Esophagus squamous epithelium (tissue), 5 donors: Measurements from ENCODE around the gene MGST2. TPM values are rescaled to one million over a fixed set of nuclear protein-coding genes. Genes with fewer than 3 reads are reported as not detected.
"Not testable (repeated sequence)": the region's sequence is repeated elsewhere in the genome, so short reads cannot be mapped to it uniquely, and the experiment has no call there.

ENCODE experiments used
- DNase-seq: peaks from one replicate; lab custom pipeline; 2025; lab: John Stamatoyannopoulos, UW
- H3K27ac ChIP-seq, 4 donors: fragments of 200-600 bp; sonication (generic); one replicate each; pipeline ENCODE4 v1.5.1; 2016 to 2019; ENCODE audit warnings: mild to moderate bottlenecking in 1 of 4
- H3K27me3 ChIP-seq, 4 donors: fragments of 200-600 bp; sonication (generic); 1 replicate in 3 of 4; 2 replicates in 1 of 4; pipeline versions ENCODE4 v1.5.1 to v1.6.0; 2017 to 2021; ENCODE audit warnings: antibody characterized with exemption in 1 of 4
- H3K36me3 ChIP-seq, 3 donors: fragments of 200-600 bp; sonication (generic); one replicate each; pipeline ENCODE4 v1.5.1; 2016 to 2019
- H3K4me1 ChIP-seq, 3 donors: fragments of 200-600 bp; sonication (generic); one replicate each; pipeline ENCODE4 v1.5.1; 2017 to 2019
- H3K4me3 ChIP-seq, 4 donors: fragments of 200-600 bp; sonication (generic); 1 replicate in 3 of 4; 2 replicates in 1 of 4; pipeline ENCODE4 v1.5.1; 2016 to 2019; ENCODE audit warnings: mild to moderate bottlenecking in 2 of 4, moderate library complexity in 1 of 4
- H3K9me3 ChIP-seq, 3 donors: fragments of 200-600 bp; sonication (generic); one replicate each; pipeline ENCODE4 v1.5.1; 2016 to 2019
- CTCF ChIP-seq, 6 experiments: fragments of 450-650 bp in 4 of 6; fragments of 200-600 bp in 2 of 6; sonication (generic) in 2 of 6; IDR thresholded peaks; one replicate each; pipeline ENCODE4 v1.5.1; 2016 to 2019; ENCODE audit warnings: antibody characterized with exemption in 6 of 6, mild to moderate bottlenecking in 4 of 6, moderate library complexity in 4 of 6
- POLR2A ChIP-seq, 4 donors: fragments of 450-650 bp; IDR thresholded peaks; one replicate each; pipeline ENCODE4 v1.6.1; 2017; ENCODE audit warnings: antibody characterized with exemption in 4 of 4, mild to moderate bottlenecking in 4 of 4, moderate library complexity in 3 of 4
- WGBS, 2 donors: methylation state at CpG; one replicate each; pipeline ENCODE4 v1.1.5; 2018; 5-methylcytosine and 5-hydroxymethylcytosine counted together
- intact Hi-C: fragments of 100-400 bp; cut with DNase I; formaldehyde crosslinking; loops from one replicate; pipeline ENCODE4 v1.15.0; 2022
- total RNA-seq, 4 donors: library from RNA; depleted of rRNA; stranded (reverse); fragments of >200 nt; gene quantifications; one replicate each; pipeline ENCODE4 v1.1.0, GENCODE V29; 2016
- donor health status: DM: yes; HTN: yes; CAD: no.

The MGST2 gene
- total RNA-seq, 4 donors from 2014 or later: 105 to 209 (median 158) TPM

GRCh38 chr4:139635966-139636365 lies 29.7 kb upstream of the MGST2 start:
- intact Hi-C loops: no loop called here

GRCh38 chr4:139638306-139638705 lies 27.3 kb upstream of the MGST2 start:
- intact Hi-C loops, H3K27me3 ChIP-seq, H3K27ac ChIP-seq, H3K4me3 ChIP-seq, DNase-seq, H3K36me3 ChIP-seq, H3K4me1 ChIP-seq: not testable (repeated sequence)
- WGBS, 2 donors: 84 to 92% methylated on average over 3 of the region's 3 CpGs
- H3K9me3 ChIP-seq: peaks cover 0 to 14% (median 0%) of the 10 kb centered on the region in 3 donors

More at GRCh38 chr4:139635966-139636365, 29.7 kb upstream of the MGST2 start:
- H3K9me3 ChIP-seq: peaks cover 0 to 14% (median 0%) of the 10 kb centered on the region in 3 donors
- H3K27ac ChIP-seq: no peak overlapping the region
- DNase-seq: no peak
- H3K36me3 ChIP-seq: no peaks in the 10 kb centered on the region
- TF ChIP-seq CTCF (IDR thresholded peaks at IDR 0.05) (no peak), POLR2A (IDR thresholded peaks at IDR 0.05) (no peak)
- H3K27me3 ChIP-seq: no peaks in the 10 kb centered on the region
- peaks cover 0 to 7% (median 0%) of the 10 kb centered on the region in 3 donors for H3K4me1 ChIP-seq
- WGBS, 2 donors: 29 to 48% methylated on average over 3 of the region's 3 CpGs
- H3K4me3 ChIP-seq: no peak overlapping the region

- H3K9me3 ChIP-seq: peaks cover 0 to 14% (median 0%) of the 10 kb centered on the region in 3 donors
- no peaks in the 10 kb centered on the region for H3K27me3 ChIP-seq
- H3K4me3 ChIP-seq: no peak overlapping the region
- 84 to 91% methylated on average over 4 to 5 of the region's 5 CpGs for WGBS, 2 donors
- intact Hi-C loops: no loop called here
- DNase-seq: no peak
- no peak for TF ChIP-seq POLR2A (IDR thresholded peaks at IDR 0.05)
- no peak for TF ChIP-seq CTCF (IDR thresholded peaks at IDR 0.05)
- H3K36me3 ChIP-seq: no peaks in the 10 kb centered on the region
- H3K4me1 ChIP-seq: peaks cover 0 to 4% (median 0%) of the 10 kb centered on the region in 3 donors
- no peak overlapping the region for H3K27ac ChIP-seq
Observed at GRCh38 chr4:139639654-139640053, 26.0 kb upstream of the MGST2 start.

- 90 to 92% methylated on average over 1 to 2 of the region's 2 CpGs for WGBS, 2 donors
- intact Hi-C loops: no loop called here
- Histone ChIP-seq H3K4me1 (peaks cover 0 to 18% (median 6%) of the 10 kb centered on the region in 3 donors), H3K36me3 (no peaks in the 10 kb centered on the region), H3K27me3 (no peaks in the 10 kb centered on the region), H3K27ac (no peak overlapping the region), H3K9me3 (peaks cover 0 to 14% (median 0%) of the 10 kb centered on the region in 3 donors), H3K4me3 (no peak overlapping the region)
- no peak for DNase-seq
- TF ChIP-seq POLR2A (IDR thresholded peaks at IDR 0.05): no peak
- no peak for TF ChIP-seq CTCF (IDR thresholded peaks at IDR 0.05)
Observed at GRCh38 chr4:139641218-139641617, 24.4 kb upstream of the MGST2 start.

GRCh38 chr4:139642364-139642763 lies 23.3 kb upstream of the MGST2 start:
- Histone ChIP-seq H3K27me3 (no peaks in the 10 kb centered on the region), H3K36me3 (no peaks in the 10 kb centered on the region), H3K4me3 (no peak overlapping the region), H3K9me3 (peaks cover 0 to 14% (median 0%) of the 10 kb centered on the region in 3 donors), H3K4me1 (peaks cover 0 to 26% (median 7%) of the 10 kb centered on the region in 3 donors), H3K27ac (no peak overlapping the region)
- intact Hi-C loops: no loop called here
- no peak for TF ChIP-seq POLR2A (IDR thresholded peaks at IDR 0.05)
- no peak for TF ChIP-seq CTCF (IDR thresholded peaks at IDR 0.05)
- 33 to 90% methylated on average over 2 of the region's 2 CpGs for WGBS, 2 donors
- DNase-seq: no peak
